Neural cell (in vitro differentiated cells): ENCODE measurements around the gene EMC8. TPM values are rescaled to one million over a fixed set of nuclear protein-coding genes. Genes with fewer than 3 reads are reported as not detected.

ENCODE experiments used
- H2AFZ ChIP-seq: fragments of 200-600, 300-800 bp; sonication (generic), shearing (Covaris generic); 2 replicates; pipeline ENCODE4 v1.6.0; 2014; ENCODE audit warnings: low read depth, mild to moderate bottlenecking, antibody characterized with exemption, low read length, moderate library complexity
- H3F3A ChIP-seq: fragments of 200-600 bp; shearing (Covaris generic); 2 replicates; pipeline ENCODE4 v1.6.1; 2016; ENCODE audit warnings: mild to moderate bottlenecking, moderate library complexity, mixed read lengths, antibody characterized with exemption, low read length; ENCODE audit not compliant: insufficient read depth, poor library complexity, severe bottlenecking
- H3K27ac ChIP-seq: fragments of 200-600, 300-800 bp; sonication (generic), shearing (Covaris generic); 2 replicates; pipeline ENCODE4 v1.5.1; 2014; ENCODE audit warnings: mild to moderate bottlenecking, low read length, moderate library complexity
- H3K27me3 ChIP-seq: fragments of 300-800, 200-600 bp; sonication (generic), shearing (Covaris generic); 2 replicates; pipeline ENCODE4 v1.6.0; 2014; ENCODE audit warnings: mild to moderate bottlenecking, low read depth, low read length, moderate library complexity; ENCODE audit not compliant: insufficient read depth
- H3K36me3 ChIP-seq: fragments of 300-800, 200-600 bp; sonication (generic), shearing (Covaris generic); 2 replicates; pipeline ENCODE4 v1.5.1; 2014; ENCODE audit warnings: mild to moderate bottlenecking, antibody characterized with exemption, low read length, moderate library complexity; ENCODE audit not compliant: insufficient read depth
- H3K4me2 ChIP-seq: fragments of 300-800, 200-600 bp; sonication (generic), shearing (Covaris generic); 2 replicates; pipeline ENCODE4 v1.6.0; 2014; ENCODE audit warnings: mild to moderate bottlenecking, low read length
- H3K4me3 ChIP-seq: fragments of 300-800, 200-600 bp; sonication (generic), shearing (Covaris generic); 2 replicates; pipeline ENCODE4 v1.5.1; 2014; ENCODE audit warnings: mild to moderate bottlenecking, low read length, moderate library complexity
- H3K79me2 ChIP-seq: fragments of 200-600 bp; shearing (Covaris generic); replicated peaks from 2 replicates; pipeline ENCODE4 v1.6.0; 2014; ENCODE audit warnings: mild to moderate bottlenecking, low read length, moderate library complexity; ENCODE audit not compliant: insufficient read depth
- H3K9ac ChIP-seq: fragments of 300-800, 200-600 bp; sonication (generic), shearing (Covaris generic); 2 replicates; pipeline ENCODE4 v1.6.1; 2016; ENCODE audit warnings: mild to moderate bottlenecking, low read length, mixed read lengths
- H3K9me2 ChIP-seq: fragments of 200-600 bp; shearing (Covaris generic); 2 replicates; pipeline ENCODE4 v1.6.1; 2016; ENCODE audit warnings: mild to moderate bottlenecking, low read length, mixed read lengths; ENCODE audit not compliant: insufficient read depth
- H3K9me3 ChIP-seq: fragments of 200-600, 300-800 bp; sonication (generic), shearing (Covaris generic); 2 replicates; pipeline ENCODE4 v1.6.1; 2016; ENCODE audit warnings: mild to moderate bottlenecking, mixed run types, low read length, moderate library complexity, mixed read lengths
- H4K20me1 ChIP-seq: fragments of 200-600 bp; shearing (Covaris generic); 2 replicates; pipeline ENCODE4 v1.6.1; 2016; ENCODE audit warnings: mild to moderate bottlenecking, mixed run types; ENCODE audit not compliant: insufficient read depth
- EP300 ChIP-seq: fragments of 450-650 bp; conservative IDR thresholded peaks from 2 replicates; pipeline ENCODE4 v1.6.1; 2014; ENCODE audit warnings: antibody characterized with exemption, mild to moderate bottlenecking, moderate library complexity; ENCODE audit not compliant: poor library complexity, severe bottlenecking
- EZH2 ChIP-seq: fragments of 200-600, 300-800 bp; shearing (Covaris generic), sonication (generic); IDR thresholded peaks from 2 replicates; pipeline ENCODE4 v1.6.1; 2014; ENCODE audit warnings: antibody characterized with exemption, low read length, borderline replicate concordance, mild to moderate bottlenecking; ENCODE audit not compliant: insufficient read depth, poor library complexity, severe bottlenecking
- MXI1 ChIP-seq: fragments of 450-650 bp; conservative IDR thresholded peaks from 2 replicates; pipeline ENCODE4 v1.6.1; 2014; ENCODE audit warnings: antibody characterized with exemption, mild to moderate bottlenecking; ENCODE audit not compliant: poor library complexity, severe bottlenecking
- POLR2AphosphoS5 ChIP-seq: IDR thresholded peaks from 2 replicates; pipeline ENCODE4 v1.6.1; 2012
- RAD21 ChIP-seq: fragments of 450-650 bp; conservative IDR thresholded peaks from 2 replicates; pipeline ENCODE4 v1.6.1; 2014; ENCODE audit warnings: antibody characterized with exemption, mild to moderate bottlenecking, moderate library complexity
- SMC3 ChIP-seq: fragments of 450-650 bp; conservative IDR thresholded peaks from 2 replicates; pipeline ENCODE4 v1.6.1; 2014; ENCODE audit warnings: antibody characterized with exemption, mild to moderate bottlenecking, moderate library complexity; ENCODE audit not compliant: poor library complexity
- TAF1 ChIP-seq: IDR thresholded peaks from 2 replicates; pipeline ENCODE4 v1.6.1; 2012; ENCODE audit warnings: low read depth
- polyA plus RNA-seq: library from polyadenylated mRNA; depleted of rRNA; stranded (reverse); fragments of >200 nt; gene quantifications from 2 replicates; pipeline ENCODE4 v1.2.3, GENCODE V29; 2014
- TF ChIP-seq, protein P1 (sequence below): IDR thresholded peaks from 2 replicates; pipeline ENCODE4 v1.6.1; 2012; ENCODE audit warnings: borderline replicate concordance
- TF ChIP-seq, protein P2 (sequence below): fragments of 450-650 bp; IDR thresholded peaks from 2 replicates; pipeline ENCODE4 v1.5.1; 2014; ENCODE audit warnings: antibody characterized with exemption, mild to moderate bottlenecking, moderate library complexity; ENCODE audit not compliant: poor library complexity, severe bottlenecking

EMC8 gene
- polyA plus RNA-seq, 1 donor from 2014 or later, result 38.9 TPM

DNA sequence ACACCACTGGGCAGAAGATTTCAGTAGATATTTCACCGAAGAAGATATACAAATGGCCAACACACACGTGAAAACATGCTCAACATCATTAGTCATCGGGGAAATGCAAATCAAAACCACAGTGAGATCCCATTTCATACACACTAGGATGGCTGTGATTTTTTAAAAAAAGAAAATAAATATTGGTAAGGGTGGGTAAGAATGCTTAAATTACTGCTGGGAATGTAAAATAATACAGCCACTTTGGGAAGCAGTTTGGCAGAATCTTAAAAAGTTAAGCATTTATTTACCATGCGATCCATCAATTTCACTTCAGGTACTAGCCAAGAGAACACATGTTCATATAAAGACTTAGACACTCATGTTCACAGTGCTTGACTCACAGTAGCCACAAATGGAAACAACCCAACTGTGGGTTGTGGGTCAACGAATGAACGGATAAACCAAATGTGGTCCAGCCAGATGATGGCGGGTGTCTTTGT, 42.0 kb downstream of the EMC8 start:
- no peaks in the 10 kb centered on the region for H3F3A ChIP-seq
- H3K27me3 ChIP-seq, result peaks cover 3% of the 10 kb centered on the region
- no peak overlapping the region for H3K27ac ChIP-seq
- H3K36me3 ChIP-seq, result no peaks in the 10 kb centered on the region
- no peaks in the 10 kb centered on the region for H4K20me1 ChIP-seq
- no peaks in the 10 kb centered on the region for H3K9me2 ChIP-seq
- no peak overlapping the region for H3K4me3 ChIP-seq
- no peak overlapping the region for H2AFZ ChIP-seq
- H3K4me2 ChIP-seq, result no peak overlapping the region
- no peaks in the 10 kb centered on the region for H3K79me2 ChIP-seq
- H3K9ac ChIP-seq, result no peak overlapping the region
- TF ChIP-seq EZH2 (no peak), RAD21 (no peak), MXI1 (no peak), POLR2AphosphoS5 (no peak), SMC3 (no peak), TAF1 (no peak)
- TF ChIP-seq, protein P1, sequence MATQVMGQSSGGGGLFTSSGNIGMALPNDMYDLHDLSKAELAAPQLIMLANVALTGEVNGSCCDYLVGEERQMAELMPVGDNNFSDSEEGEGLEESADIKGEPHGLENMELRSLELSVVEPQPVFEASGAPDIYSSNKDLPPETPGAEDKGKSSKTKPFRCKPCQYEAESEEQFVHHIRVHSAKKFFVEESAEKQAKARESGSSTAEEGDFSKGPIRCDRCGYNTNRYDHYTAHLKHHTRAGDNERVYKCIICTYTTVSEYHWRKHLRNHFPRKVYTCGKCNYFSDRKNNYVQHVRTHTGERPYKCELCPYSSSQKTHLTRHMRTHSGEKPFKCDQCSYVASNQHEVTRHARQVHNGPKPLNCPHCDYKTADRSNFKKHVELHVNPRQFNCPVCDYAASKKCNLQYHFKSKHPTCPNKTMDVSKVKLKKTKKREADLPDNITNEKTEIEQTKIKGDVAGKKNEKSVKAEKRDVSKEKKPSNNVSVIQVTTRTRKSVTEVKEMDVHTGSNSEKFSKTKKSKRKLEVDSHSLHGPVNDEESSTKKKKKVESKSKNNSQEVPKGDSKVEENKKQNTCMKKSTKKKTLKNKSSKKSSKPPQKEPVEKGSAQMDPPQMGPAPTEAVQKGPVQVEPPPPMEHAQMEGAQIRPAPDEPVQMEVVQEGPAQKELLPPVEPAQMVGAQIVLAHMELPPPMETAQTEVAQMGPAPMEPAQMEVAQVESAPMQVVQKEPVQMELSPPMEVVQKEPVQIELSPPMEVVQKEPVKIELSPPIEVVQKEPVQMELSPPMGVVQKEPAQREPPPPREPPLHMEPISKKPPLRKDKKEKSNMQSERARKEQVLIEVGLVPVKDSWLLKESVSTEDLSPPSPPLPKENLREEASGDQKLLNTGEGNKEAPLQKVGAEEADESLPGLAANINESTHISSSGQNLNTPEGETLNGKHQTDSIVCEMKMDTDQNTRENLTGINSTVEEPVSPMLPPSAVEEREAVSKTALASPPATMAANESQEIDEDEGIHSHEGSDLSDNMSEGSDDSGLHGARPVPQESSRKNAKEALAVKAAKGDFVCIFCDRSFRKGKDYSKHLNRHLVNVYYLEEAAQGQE, result no peak
- TF ChIP-seq, protein P2, sequence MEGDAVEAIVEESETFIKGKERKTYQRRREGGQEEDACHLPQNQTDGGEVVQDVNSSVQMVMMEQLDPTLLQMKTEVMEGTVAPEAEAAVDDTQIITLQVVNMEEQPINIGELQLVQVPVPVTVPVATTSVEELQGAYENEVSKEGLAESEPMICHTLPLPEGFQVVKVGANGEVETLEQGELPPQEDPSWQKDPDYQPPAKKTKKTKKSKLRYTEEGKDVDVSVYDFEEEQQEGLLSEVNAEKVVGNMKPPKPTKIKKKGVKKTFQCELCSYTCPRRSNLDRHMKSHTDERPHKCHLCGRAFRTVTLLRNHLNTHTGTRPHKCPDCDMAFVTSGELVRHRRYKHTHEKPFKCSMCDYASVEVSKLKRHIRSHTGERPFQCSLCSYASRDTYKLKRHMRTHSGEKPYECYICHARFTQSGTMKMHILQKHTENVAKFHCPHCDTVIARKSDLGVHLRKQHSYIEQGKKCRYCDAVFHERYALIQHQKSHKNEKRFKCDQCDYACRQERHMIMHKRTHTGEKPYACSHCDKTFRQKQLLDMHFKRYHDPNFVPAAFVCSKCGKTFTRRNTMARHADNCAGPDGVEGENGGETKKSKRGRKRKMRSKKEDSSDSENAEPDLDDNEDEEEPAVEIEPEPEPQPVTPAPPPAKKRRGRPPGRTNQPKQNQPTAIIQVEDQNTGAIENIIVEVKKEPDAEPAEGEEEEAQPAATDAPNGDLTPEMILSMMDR, result no peak
- H3K9me3 ChIP-seq, result no peaks in the 10 kb centered on the region

DNA sequence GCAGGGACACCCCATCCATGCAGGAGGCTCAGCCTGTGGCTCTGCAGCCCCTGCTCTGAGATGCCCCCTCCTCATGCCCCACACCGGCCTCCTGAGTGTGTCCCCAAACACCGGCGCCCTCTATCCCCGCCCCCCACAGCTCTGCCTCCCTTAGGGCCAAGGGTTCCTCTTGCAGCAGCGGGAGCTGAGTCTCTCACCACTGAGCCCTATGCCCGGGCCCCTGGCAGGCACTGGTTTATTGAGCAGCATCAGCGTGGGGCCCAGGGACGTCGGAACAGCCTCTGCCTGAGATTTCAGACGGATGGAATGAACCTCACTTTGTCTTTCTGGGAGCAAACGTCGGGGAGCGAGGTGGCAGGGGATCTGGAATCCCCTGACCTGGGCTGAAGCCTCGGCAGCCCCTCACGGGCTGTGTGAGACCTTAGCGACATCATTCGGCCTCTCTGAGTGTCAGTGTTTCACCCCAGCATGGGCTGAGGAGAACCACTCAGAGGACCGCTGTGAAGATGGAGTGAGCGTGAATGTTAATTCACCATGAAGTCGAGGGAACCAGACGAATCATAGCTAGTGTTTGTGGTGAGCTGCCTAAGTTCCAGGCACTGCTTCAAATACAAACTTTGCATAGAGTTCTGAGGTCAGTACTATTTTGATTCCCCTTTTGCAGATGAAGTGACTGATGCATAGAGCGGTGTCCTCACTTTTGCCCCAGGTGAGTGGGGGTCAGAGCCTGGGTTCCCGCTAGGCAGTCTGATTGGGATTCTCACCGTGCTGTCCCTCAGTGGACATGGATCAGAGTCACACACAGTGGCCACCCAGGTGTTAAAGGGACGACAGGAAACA, 43.2 kb downstream of the EMC8 start:
- H3K9me2 ChIP-seq, result no peaks in the 10 kb centered on the region
- H3K36me3 ChIP-seq, result no peaks in the 10 kb centered on the region
- H3K79me2 ChIP-seq, result no peaks in the 10 kb centered on the region
- H3K4me2 ChIP-seq, result no peak overlapping the region
- no peak overlapping the region for H3K4me3 ChIP-seq
- H3F3A ChIP-seq, result no peaks in the 10 kb centered on the region
- H4K20me1 ChIP-seq, result no peaks in the 10 kb centered on the region
- TF ChIP-seq POLR2AphosphoS5, result no peak
- TF ChIP-seq, protein P2, result no peak
- no peak for TF ChIP-seq TAF1
- TF ChIP-seq, protein P1, result no peak
- TF ChIP-seq EZH2, result no peak
- no peak for TF ChIP-seq SMC3
- TF ChIP-seq RAD21, result no peak
- TF ChIP-seq EP300, result no peak
- TF ChIP-seq MXI1, result no peak
- no peak overlapping the region for H3K9ac ChIP-seq
- H3K27ac ChIP-seq, result no peak overlapping the region
- H3K27me3 ChIP-seq, result peaks cover 15% of the 10 kb centered on the region
- no peaks in the 10 kb centered on the region for H3K9me3 ChIP-seq
- H2AFZ ChIP-seq, result no peak overlapping the region
